GM12878 (cell line): Measurements from ENCODE around the gene ARRDC4. TPM values are rescaled to one million over a fixed set of nuclear protein-coding genes. Genes with fewer than 3 reads are reported as not detected.

Experiments
- ATAC-seq: fragments of 200-7000 bp; cut with Tn5 transposase; 3 replicates; pipeline ENCODE4 v1.9.1; 2020; ENCODE audit warnings: mild to moderate bottlenecking, moderate library complexity
- BruUV-seq: library from RNA; stranded (reverse); fragments of 400-500 nt; replicated peaks from 2 replicates; lab custom pipeline; 2021; lab: Mats Ljungman, UMichigan
- CTCF ChIA-PET: fragments of 300-600 bp; sonication (Branson Sonifier 250); formaldehyde crosslinking; extraction: SDS; loops from one replicate; lab custom pipeline; 2021; ENCODE audit warnings: inconsistent platforms; lab: Yijun Ruan, JAX
- POLR2A ChIA-PET: fragments of 350-600 bp; formaldehyde crosslinking; extraction: SDS; loops from one replicate; lab custom pipeline; 2021; ENCODE audit warnings: inconsistent platforms; lab: Charles Lee
- RAD21 ChIA-PET: fragments of 300-600 bp; sonication (Branson Sonifier 250); formaldehyde crosslinking; loops from one replicate; lab custom pipeline; 2023; ENCODE audit warnings: antibody characterized with exemption; ENCODE audit not compliant: unreplicated experiment; lab: Charles Lee
- SMC1A ChIA-PET: fragments of 300-600 bp; sonication (Branson Sonifier 250); formaldehyde crosslinking; loops from one replicate; lab custom pipeline; 2023; ENCODE audit not compliant: unreplicated experiment, uncharacterized antibody; lab: Charles Lee
- DNase-seq: peaks from one replicate; pipeline ENCODE4 v3.0.0-alpha.2; 2011; ENCODE audit warnings: low read depth, low spot score
- FAIRE-seq: peaks from 3 replicates; lab custom pipeline; 2011; peaks lifted over from hg19 to GRCh38; lab: Jason Lieb, UNC
- H2AFZ ChIP-seq: 2 replicates; pipeline ENCODE4 v1.6.0; 2011; ENCODE audit warnings: low read depth, low read length, control low read depth; ENCODE audit not compliant: control insufficient read depth
- H3K27ac ChIP-seq: 2 replicates; pipeline ENCODE4 v1.5.1; 2011; ENCODE audit warnings: control low read depth; ENCODE audit not compliant: control insufficient read depth, insufficient read depth
- H3K27me3 ChIP-seq, 2 experiments: replicated peaks in 1 of 2; 2 replicates each; pipeline versions ENCODE4 v1.6.0 to v1.6.1; 2011; ENCODE audit warnings: low read length in 1 of 2; ENCODE audit not compliant: control insufficient read depth in 2 of 2, insufficient read depth in 2 of 2
- H3K36me3 ChIP-seq, 2 experiments: 2 replicates each; pipeline ENCODE4 v1.5.1; 2011; ENCODE audit warnings: low read length in 1 of 2; ENCODE audit not compliant: control insufficient read depth in 2 of 2, insufficient read depth in 2 of 2
- H3K4me1 ChIP-seq: 2 replicates; pipeline ENCODE4 v1.6.1; 2011; ENCODE audit warnings: mild to moderate bottlenecking, low read length, moderate library complexity, mixed read lengths; ENCODE audit not compliant: control insufficient read depth, insufficient read depth
- H3K4me2 ChIP-seq: 2 replicates; pipeline ENCODE4 v1.6.0; 2011; ENCODE audit warnings: control low read depth; ENCODE audit not compliant: control insufficient read depth, insufficient read depth
- H3K4me3 ChIP-seq: fragments of 200-600 bp; sonication (generic); 2 replicates; pipeline ENCODE4 v1.5.1; 2016
- H3K79me2 ChIP-seq: 2 replicates; pipeline ENCODE4 v1.6.0; 2011; ENCODE audit warnings: low read length; ENCODE audit not compliant: control insufficient read depth, insufficient read depth
- H3K9ac ChIP-seq: 2 replicates; pipeline ENCODE4 v1.8.0; 2011; ENCODE audit warnings: low read length, control low read depth, mixed read lengths; ENCODE audit not compliant: control insufficient read depth, insufficient read depth
- H3K9me3 ChIP-seq: replicated peaks from 3 replicates; pipeline ENCODE4 v1.5.1; 2011; ENCODE audit warnings: mild to moderate bottlenecking, low read length; ENCODE audit not compliant: control insufficient read depth, insufficient read depth
- H4K20me1 ChIP-seq: 2 replicates; pipeline ENCODE4 v1.6.0; 2011; ENCODE audit not compliant: control insufficient read depth, insufficient read depth
- ATF7 ChIP-seq: fragments of 450-650 bp; IDR thresholded peaks from 2 replicates; pipeline ENCODE4 v1.6.1; 2016; ENCODE audit warnings: low read depth, mild to moderate bottlenecking
- BCL11A ChIP-seq: IDR thresholded peaks from 2 replicates; pipeline ENCODE4 v1.6.1; 2011; ENCODE audit warnings: low read depth, low read length
- CTCF ChIP-seq, 3 experiments: IDR thresholded peaks in 2 of 3; conservative IDR thresholded peaks in 1 of 3; 2 replicates each; pipeline ENCODE4 v1.5.1; 2011; ENCODE audit warnings: low read depth in 3 of 3, low read length in 3 of 3, mild to moderate bottlenecking in 3 of 3, control low read depth in 2 of 3, moderate library complexity in 2 of 3, inconsistent platforms in 1 of 3, mixed read lengths in 1 of 3; ENCODE audit not compliant: control insufficient read depth in 2 of 3, insufficient read depth in 1 of 3; ENCODE audit errors: extremely low read depth in 1 of 3
- EED ChIP-seq: sonication (generic); IDR thresholded peaks from 2 replicates; pipeline ENCODE4 v1.6.1; 2016; ENCODE audit warnings: antibody characterized with exemption, low read depth
- GATAD2B ChIP-seq: fragments of 450-650 bp; conservative IDR thresholded peaks from 2 replicates; pipeline ENCODE4 v1.6.1; 2017; ENCODE audit warnings: low read depth, mild to moderate bottlenecking, moderate library complexity
- HDAC6 ChIP-seq: fragments of 200-600 bp; sonication (generic); IDR thresholded peaks from one replicate; pipeline ENCODE4 v1.8.0; 2017; ENCODE audit warnings: antibody characterized with exemption; ENCODE audit not compliant: unreplicated experiment
- IRF5 ChIP-seq: fragments of 450-650 bp; IDR thresholded peaks from 2 replicates; pipeline ENCODE4 v1.6.1; 2017; ENCODE audit warnings: borderline replicate concordance
- MEF2B ChIP-seq: fragments of 450-650 bp; IDR thresholded peaks from 2 replicates; pipeline ENCODE4 v1.6.1; 2018; ENCODE audit warnings: mild to moderate bottlenecking, moderate library complexity; ENCODE audit not compliant: partially characterized antibody, poor library complexity, severe bottlenecking
- PRDM15 ChIP-seq: fragments of 450-650 bp; formaldehyde crosslinking; IDR thresholded peaks from 2 replicates; pipeline ENCODE4 v1.4.0; 2020; ENCODE audit warnings: mild to moderate bottlenecking, moderate library complexity
- SMARCA5 ChIP-seq: fragments of 450-650 bp; IDR thresholded peaks from 2 replicates; pipeline ENCODE4 v1.6.1; 2017; ENCODE audit warnings: mild to moderate bottlenecking
- STAT1 ChIP-seq: fragments of 450-650 bp; conservative IDR thresholded peaks from 2 replicates; pipeline ENCODE4 v1.6.1; 2014; ENCODE audit warnings: antibody characterized with exemption, mild to moderate bottlenecking
- STAT3 ChIP-seq: IDR thresholded peaks from 2 replicates; pipeline ENCODE4 v1.6.1; 2011; ENCODE audit warnings: low read depth, low read length, improper control_type of control experiment
- ZBED1 ChIP-seq: IDR thresholded peaks from 2 replicates; pipeline ENCODE4 v1.6.1; 2016; ENCODE audit warnings: borderline replicate concordance
- WGBS: methylation state at CpG from one replicate; pipeline ENCODE4 v1.1.6; 2016; ENCODE audit warnings: low lambda C conversion rate; ENCODE audit not compliant: insufficient replicate concordance, insufficient coverage; ENCODE audit errors: missing lambda C conversion rate; 5-methylcytosine and 5-hydroxymethylcytosine counted together
- in situ Hi-C: fragments of 300-500 bp; cut with MboI; formaldehyde crosslinking; loops from 9 replicates; pipeline ENCODE4 v1.14.3; 2018; ENCODE audit warnings: mixed read lengths
- intact Hi-C: fragments of 100-400 bp; cut with micrococcal nuclease; formaldehyde crosslinking; loops from one replicate; pipeline ENCODE4 v1.14.2; 2022; ENCODE audit not compliant: unreplicated experiment
- polyA plus RNA-seq, 11 experiments: library from polyadenylated mRNA; depleted of rRNA in 4 of 11; unstranded in 6 of 11; stranded (reverse) in 5 of 11; fragments of >200 nt; fragmentation: Nextera tagmentation in 4 of 11; fragmentation: Illumina TruSeq in 1 of 11; extraction: Ambion mirVana in 4 of 11; extraction: Trizol in 1 of 11; gene quantifications; 1 replicate in 1 of 11; 2 replicates in 10 of 11; pipeline versions ENCODE4 v1.2.1 to v1.2.3, GENCODE V29; 2011 to 2016; ENCODE audit warnings: inconsistent platforms in 2 of 11, missing spikeins in 2 of 11, low read depth in 1 of 11
- total RNA-seq, 4 experiments: library from RNA; depleted of rRNA in 3 of 4; stranded (reverse); fragments of >200 nt in 3 of 4; fragmentation: Illumina TruSeq in 1 of 4; extraction: Trizol in 1 of 4; gene quantifications; 2 replicates each; pipeline versions ENCODE4 v1.2.1 to v1.2.3, GENCODE V29; 2013 to 2021

ARRDC4 gene
- total and polyA plus RNA-seq, 10 of the 15 experiments (the other 5 are each of a cell fraction or from before 2014, with no cell fraction given): 0.03 to 0.54 (median 0.07) TPM

GRCh38 chr15:97998307-97999071 is 38.0 kb downstream of the ARRDC4 start:
- no peaks in the 10 kb centered on the region; the same call in 2 of the 3 replicates for H3K9me3 ChIP-seq
- H3K9ac ChIP-seq: no peak overlapping the region
- RAD21 ChIA-PET: no interaction called here
- 27% methylated on average over 5 of the region's 5 CpGs for WGBS
- FAIRE-seq: no peak
- no peak for DNase-seq
- H3K4me1 ChIP-seq: no peaks in the 10 kb centered on the region
- POLR2A ChIA-PET: no interaction called here
- no TSS peak for BruUV-seq
- H3K36me3 ChIP-seq: no peaks in the 10 kb centered on the region
- no peak for ATAC-seq
- H3K4me3 ChIP-seq: no peak overlapping the region
- in situ Hi-C loops: no loop called here
- H3K27me3 ChIP-seq: no peaks in the 10 kb centered on the region
- CTCF ChIA-PET: no interaction called here
- intact Hi-C loops: no loop called here
- SMC1A ChIA-PET: interaction anchor here (0.9 kb wide), 1 partner anchor 15 kb away, joined by 3 read pairs; no protein-coding TSS in a partner anchor
- H3K4me2 ChIP-seq: no peak overlapping the region
- no peaks in the 10 kb centered on the region for H4K20me1 ChIP-seq
- no peak for TF ChIP-seq MEF2B
- TF ChIP-seq STAT3: no peak
- TF ChIP-seq EED: no peak
- no peak for TF ChIP-seq BCL11A
- TF ChIP-seq CTCF (IDR thresholded peaks at IDR 0.05 in 2 of 3, conservative IDR thresholded peaks at IDR 0.05 in 1 of 3; ENCODE audit: control insufficient read depth in 2 of 3, extremely low read depth in 1 of 3, insufficient read depth in 1 of 3, low read depth in 3 of 3, low read length in 3 of 3): no peak
- TF ChIP-seq HDAC6: no peak
- TF ChIP-seq GATAD2B: no peak
- no peak for TF ChIP-seq ATF7
- no peak for TF ChIP-seq PRDM15 (CRISPR knock-in tag)
- TF ChIP-seq ZBED1: no peak
- TF ChIP-seq STAT1: no peak
- no peak for TF ChIP-seq SMARCA5
- no peak for TF ChIP-seq IRF5
- no peak overlapping the region for H3K27ac ChIP-seq
- no peaks in the 10 kb centered on the region for H3K79me2 ChIP-seq
- no peak overlapping the region for H2AFZ ChIP-seq
